HepG2 (cell line): ENCODE measurements around the gene TULP4. TPM values are rescaled to one million over a fixed set of nuclear protein-coding genes. Genes with fewer than 3 reads are reported as not detected.

ENCODE experiments used
- HOXA3 ChIP-seq: sonication (generic); formaldehyde crosslinking; IDR thresholded peaks from 2 replicates; pipeline ENCODE4 v1.5.0; 2020; ENCODE audit warnings: missing genetic modification reagents
- IRF2 ChIP-seq: IDR thresholded peaks from 2 replicates; pipeline ENCODE4 v1.6.1; 2018; ENCODE audit warnings: missing genetic modification reagents, missing compliant biosample characterization
- JARID2 ChIP-seq: sonication (generic); formaldehyde crosslinking; IDR thresholded peaks from 2 replicates; pipeline ENCODE4 v1.8.1; 2023; ENCODE audit warnings: missing genetic modification reagents, inconsistent platforms; ENCODE audit not compliant: insufficient replicate concordance
- SATB2 ChIP-seq: sonication (generic); formaldehyde crosslinking; IDR thresholded peaks from 2 replicates; pipeline ENCODE4 v1.5.0; 2020; ENCODE audit warnings: missing genetic modification reagents
- SOX5 ChIP-seq: IDR thresholded peaks from 2 replicates; pipeline ENCODE4 v1.6.1; 2016; ENCODE audit warnings: borderline replicate concordance
- TMF1 ChIP-seq: sonication (generic); formaldehyde crosslinking; IDR thresholded peaks from 2 replicates; pipeline ENCODE4 v1.8.1; 2022; ENCODE audit warnings: low read depth, missing genetic modification reagents
- polyA plus RNA-seq, 8 experiments: library from polyadenylated mRNA; depleted of rRNA in 3 of 8; stranded (reverse) in 7 of 8; unstranded in 1 of 8; fragments of >200 nt; fragmentation: Illumina TruSeq in 4 of 8; extraction: Trizol in 4 of 8; gene quantifications; 2 replicates each; pipeline versions ENCODE4 v1.2.1 to v1.2.3, GENCODE V29; 2011 to 2016; ENCODE audit warnings: low read depth in 4 of 8, missing spikeins in 1 of 8, mixed read lengths in 1 of 8; ENCODE audit not compliant: insufficient read depth in 1 of 8
- total RNA-seq, 5 experiments: library from RNA; depleted of rRNA; stranded (reverse); fragments of >200 nt; fragmentation: Illumina TruSeq; extraction: Trizol; gene quantifications; 2 replicates each; pipeline ENCODE4 v1.2.3, GENCODE V29; 2016; ENCODE audit warnings: low read depth in 1 of 5
- TF ChIP-seq, protein P1 (sequence below): IDR thresholded peaks from 2 replicates; pipeline ENCODE4 v1.6.1; 2016; ENCODE audit warnings: low read depth, control low read depth
- TF ChIP-seq, protein P2 (sequence below): sonication (generic); formaldehyde crosslinking; IDR thresholded peaks from 2 replicates; pipeline ENCODE4 v1.4.0; 2020; ENCODE audit warnings: missing genetic modification reagents
- TF ChIP-seq, protein P3 (sequence below), 2 experiments: sonication (generic) in 1 of 2; formaldehyde crosslinking in 1 of 2; IDR thresholded peaks; 2 replicates each; pipeline versions ENCODE4 v1.6.1 to v1.9.0; 2014 to 2022; ENCODE audit warnings: antibody characterized with exemption in 1 of 2, borderline replicate concordance in 1 of 2, inconsistent platforms in 1 of 2, low read depth in 1 of 2, missing genetic modification reagents in 1 of 2
- TF ChIP-seq, protein P4 (sequence below): sonication (generic); formaldehyde crosslinking; IDR thresholded peaks from 2 replicates; pipeline ENCODE4 v1.8.1; 2022; ENCODE audit warnings: low read depth, mild to moderate bottlenecking, missing genetic modification reagents
- TF ChIP-seq, protein P5 (sequence below): sonication (generic); formaldehyde crosslinking; IDR thresholded peaks from 2 replicates; pipeline ENCODE4 v1.4.0; 2020; ENCODE audit warnings: missing genetic modification reagents, borderline replicate concordance

The TULP4 gene
- total and polyA plus RNA-seq, 2 of the 13 experiments (the other 11 are each of a cell fraction or from before 2014, with no cell fraction given) = 21.1 to 122 TPM

DNA sequence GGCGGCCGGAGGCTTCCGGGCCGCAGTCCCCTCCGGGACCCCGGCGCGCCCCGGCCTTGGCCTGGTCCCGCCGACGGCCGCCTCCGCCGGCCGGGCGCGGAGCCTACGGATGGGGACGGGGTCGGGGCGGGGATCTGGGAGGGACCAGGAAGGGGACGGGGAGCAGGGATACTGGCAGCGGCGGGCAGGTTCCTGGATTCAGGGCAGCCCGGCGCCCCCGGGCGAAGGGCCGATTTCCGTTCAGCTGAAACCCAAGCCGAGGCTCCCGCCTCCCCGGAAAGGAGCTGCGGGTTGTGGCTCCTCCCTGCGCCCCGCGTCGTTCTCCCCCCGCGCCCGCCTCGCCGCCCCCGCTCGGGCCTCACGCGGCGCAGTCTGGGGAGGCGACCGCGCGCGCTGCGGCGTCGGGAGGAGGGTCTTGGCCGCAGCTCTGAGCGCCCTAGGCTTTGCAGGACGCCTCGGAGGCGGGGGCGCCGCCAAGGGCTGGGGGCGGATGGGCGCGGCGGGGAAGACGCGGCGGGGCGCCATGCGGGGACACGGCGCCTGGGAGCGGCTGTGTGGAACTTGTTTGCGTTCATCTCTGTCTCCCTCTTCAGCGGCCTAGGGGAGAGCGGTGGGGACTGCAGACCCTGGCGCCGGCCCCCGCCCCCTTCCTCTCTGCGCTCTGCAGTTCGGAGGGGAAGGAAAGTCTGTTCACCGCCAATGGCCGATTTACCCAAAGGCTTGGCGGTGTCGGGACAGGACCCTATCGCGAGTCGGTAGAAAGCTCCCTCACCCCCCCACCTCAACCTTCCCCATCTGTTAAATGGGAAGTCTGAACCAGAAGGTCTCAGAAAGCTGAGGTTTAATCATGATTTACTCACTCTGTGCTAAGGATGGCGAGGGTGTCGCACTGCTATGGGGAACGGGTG is 224.9 kb downstream of the TULP4 start (continued):
- TF ChIP-seq, protein P1, sequence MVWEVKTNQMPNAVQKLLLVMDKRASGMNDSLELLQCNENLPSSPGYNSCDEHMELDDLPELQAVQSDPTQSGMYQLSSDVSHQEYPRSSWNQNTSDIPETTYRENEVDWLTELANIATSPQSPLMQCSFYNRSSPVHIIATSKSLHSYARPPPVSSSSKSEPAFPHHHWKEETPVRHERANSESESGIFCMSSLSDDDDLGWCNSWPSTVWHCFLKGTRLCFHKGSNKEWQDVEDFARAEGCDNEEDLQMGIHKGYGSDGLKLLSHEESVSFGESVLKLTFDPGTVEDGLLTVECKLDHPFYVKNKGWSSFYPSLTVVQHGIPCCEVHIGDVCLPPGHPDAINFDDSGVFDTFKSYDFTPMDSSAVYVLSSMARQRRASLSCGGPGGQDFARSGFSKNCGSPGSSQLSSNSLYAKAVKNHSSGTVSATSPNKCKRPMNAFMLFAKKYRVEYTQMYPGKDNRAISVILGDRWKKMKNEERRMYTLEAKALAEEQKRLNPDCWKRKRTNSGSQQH (CRISPR knock-in tag) = peak; percentile 45; the same call in 1 of the 2 replicates
- TF ChIP-seq, protein P2, sequence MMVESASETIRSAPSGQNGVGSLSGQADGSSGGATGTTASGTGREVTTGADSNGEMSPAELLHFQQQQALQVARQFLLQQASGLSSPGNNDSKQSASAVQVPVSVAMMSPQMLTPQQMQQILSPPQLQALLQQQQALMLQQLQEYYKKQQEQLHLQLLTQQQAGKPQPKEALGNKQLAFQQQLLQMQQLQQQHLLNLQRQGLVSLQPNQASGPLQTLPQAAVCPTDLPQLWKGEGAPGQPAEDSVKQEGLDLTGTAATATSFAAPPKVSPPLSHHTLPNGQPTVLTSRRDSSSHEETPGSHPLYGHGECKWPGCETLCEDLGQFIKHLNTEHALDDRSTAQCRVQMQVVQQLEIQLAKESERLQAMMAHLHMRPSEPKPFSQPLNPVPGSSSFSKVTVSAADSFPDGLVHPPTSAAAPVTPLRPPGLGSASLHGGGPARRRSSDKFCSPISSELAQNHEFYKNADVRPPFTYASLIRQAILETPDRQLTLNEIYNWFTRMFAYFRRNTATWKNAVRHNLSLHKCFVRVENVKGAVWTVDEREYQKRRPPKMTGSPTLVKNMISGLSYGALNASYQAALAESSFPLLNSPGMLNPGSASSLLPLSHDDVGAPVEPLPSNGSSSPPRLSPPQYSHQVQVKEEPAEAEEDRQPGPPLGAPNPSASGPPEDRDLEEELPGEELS = peak; percentile 32; the same call in 1 of the 2 replicates
- 0 out of 2 replicates have a peak, but pooled peaks have one; percentile 34 for TF ChIP-seq SATB2 (CRISPR knock-in tag)
- TF ChIP-seq IRF2 = peak; percentile 15; the same call in 1 of the 2 replicates
- no peak; the same call in 1 of the 2 replicates for TF ChIP-seq SOX5 (CRISPR knock-in tag)
- peak; percentile 84 for TF ChIP-seq HOXA3
- no peak for TF ChIP-seq JARID2 (CRISPR knock-in tag)
- TF ChIP-seq, protein P3, sequence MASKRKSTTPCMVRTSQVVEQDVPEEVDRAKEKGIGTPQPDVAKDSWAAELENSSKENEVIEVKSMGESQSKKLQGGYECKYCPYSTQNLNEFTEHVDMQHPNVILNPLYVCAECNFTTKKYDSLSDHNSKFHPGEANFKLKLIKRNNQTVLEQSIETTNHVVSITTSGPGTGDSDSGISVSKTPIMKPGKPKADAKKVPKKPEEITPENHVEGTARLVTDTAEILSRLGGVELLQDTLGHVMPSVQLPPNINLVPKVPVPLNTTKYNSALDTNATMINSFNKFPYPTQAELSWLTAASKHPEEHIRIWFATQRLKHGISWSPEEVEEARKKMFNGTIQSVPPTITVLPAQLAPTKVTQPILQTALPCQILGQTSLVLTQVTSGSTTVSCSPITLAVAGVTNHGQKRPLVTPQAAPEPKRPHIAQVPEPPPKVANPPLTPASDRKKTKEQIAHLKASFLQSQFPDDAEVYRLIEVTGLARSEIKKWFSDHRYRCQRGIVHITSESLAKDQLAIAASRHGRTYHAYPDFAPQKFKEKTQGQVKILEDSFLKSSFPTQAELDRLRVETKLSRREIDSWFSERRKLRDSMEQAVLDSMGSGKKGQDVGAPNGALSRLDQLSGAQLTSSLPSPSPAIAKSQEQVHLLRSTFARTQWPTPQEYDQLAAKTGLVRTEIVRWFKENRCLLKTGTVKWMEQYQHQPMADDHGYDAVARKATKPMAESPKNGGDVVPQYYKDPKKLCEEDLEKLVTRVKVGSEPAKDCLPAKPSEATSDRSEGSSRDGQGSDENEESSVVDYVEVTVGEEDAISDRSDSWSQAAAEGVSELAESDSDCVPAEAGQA (IDR thresholded peaks at IDR 0.05; ENCODE audit: low read depth) = no peak
- TF ChIP-seq, protein P3 (CRISPR knock-in tag; IDR thresholded peaks at IDR 0.05; ENCODE audit: borderline replicate concordance) = peak; percentile 49; the same call in 1 of the 2 replicates
- TF ChIP-seq, protein P4, sequence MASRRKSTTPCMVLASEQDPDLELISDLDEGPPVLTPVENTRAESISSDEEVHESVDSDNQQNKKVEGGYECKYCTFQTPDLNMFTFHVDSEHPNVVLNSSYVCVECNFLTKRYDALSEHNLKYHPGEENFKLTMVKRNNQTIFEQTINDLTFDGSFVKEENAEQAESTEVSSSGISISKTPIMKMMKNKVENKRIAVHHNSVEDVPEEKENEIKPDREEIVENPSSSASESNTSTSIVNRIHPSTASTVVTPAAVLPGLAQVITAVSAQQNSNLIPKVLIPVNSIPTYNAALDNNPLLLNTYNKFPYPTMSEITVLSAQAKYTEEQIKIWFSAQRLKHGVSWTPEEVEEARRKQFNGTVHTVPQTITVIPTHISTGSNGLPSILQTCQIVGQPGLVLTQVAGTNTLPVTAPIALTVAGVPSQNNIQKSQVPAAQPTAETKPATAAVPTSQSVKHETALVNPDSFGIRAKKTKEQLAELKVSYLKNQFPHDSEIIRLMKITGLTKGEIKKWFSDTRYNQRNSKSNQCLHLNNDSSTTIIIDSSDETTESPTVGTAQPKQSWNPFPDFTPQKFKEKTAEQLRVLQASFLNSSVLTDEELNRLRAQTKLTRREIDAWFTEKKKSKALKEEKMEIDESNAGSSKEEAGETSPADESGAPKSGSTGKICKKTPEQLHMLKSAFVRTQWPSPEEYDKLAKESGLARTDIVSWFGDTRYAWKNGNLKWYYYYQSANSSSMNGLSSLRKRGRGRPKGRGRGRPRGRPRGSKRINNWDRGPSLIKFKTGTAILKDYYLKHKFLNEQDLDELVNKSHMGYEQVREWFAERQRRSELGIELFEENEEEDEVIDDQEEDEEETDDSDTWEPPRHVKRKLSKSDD = peak; percentile 73; the same call in 1 of the 2 replicates
- TF ChIP-seq, protein P5, sequence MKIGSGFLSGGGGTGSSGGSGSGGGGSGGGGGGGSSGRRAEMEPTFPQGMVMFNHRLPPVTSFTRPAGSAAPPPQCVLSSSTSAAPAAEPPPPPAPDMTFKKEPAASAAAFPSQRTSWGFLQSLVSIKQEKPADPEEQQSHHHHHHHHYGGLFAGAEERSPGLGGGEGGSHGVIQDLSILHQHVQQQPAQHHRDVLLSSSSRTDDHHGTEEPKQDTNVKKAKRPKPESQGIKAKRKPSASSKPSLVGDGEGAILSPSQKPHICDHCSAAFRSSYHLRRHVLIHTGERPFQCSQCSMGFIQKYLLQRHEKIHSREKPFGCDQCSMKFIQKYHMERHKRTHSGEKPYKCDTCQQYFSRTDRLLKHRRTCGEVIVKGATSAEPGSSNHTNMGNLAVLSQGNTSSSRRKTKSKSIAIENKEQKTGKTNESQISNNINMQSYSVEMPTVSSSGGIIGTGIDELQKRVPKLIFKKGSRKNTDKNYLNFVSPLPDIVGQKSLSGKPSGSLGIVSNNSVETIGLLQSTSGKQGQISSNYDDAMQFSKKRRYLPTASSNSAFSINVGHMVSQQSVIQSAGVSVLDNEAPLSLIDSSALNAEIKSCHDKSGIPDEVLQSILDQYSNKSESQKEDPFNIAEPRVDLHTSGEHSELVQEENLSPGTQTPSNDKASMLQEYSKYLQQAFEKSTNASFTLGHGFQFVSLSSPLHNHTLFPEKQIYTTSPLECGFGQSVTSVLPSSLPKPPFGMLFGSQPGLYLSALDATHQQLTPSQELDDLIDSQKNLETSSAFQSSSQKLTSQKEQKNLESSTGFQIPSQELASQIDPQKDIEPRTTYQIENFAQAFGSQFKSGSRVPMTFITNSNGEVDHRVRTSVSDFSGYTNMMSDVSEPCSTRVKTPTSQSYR (CRISPR knock-in tag) = peak; percentile 32; the same call in 1 of the 2 replicates
- no peak for TF ChIP-seq TMF1 (CRISPR knock-in tag)
